Natural killer cell treated with Interleukin-12 subunit alpha and Interleukin-12 subunit beta and Interleukin-15 and Interleukin-18, amount 100 ng/mL, for 72 hours (primary cell): Measurements from ENCODE around the gene ARHGAP23. TPM values are rescaled to one million over a fixed set of nuclear protein-coding genes. Genes with fewer than 3 reads are reported as not detected.

Experiments used
- ATAC-seq, 2 donors: fragments of 150-1000 bp; cut with Tn5 transposase in 1 of 2; sonication (Bioruptor Pico), chemical (Tn5 transposase) in 1 of 2; 2 replicates each; pipeline ENCODE4 v1.10.0; 2021
- DNase-seq: peaks from one replicate; pipeline ENCODE4 v3.0.0; 2022; ENCODE audit warnings: low spot score
- H3K27ac Mint-ChIP-seq, 2 donors: 1 replicate in 1 of 2; 2 replicates in 1 of 2; pipeline ENCODE4 v1.8.0; 2022; ENCODE audit warnings: mixed read lengths in 2 of 2, mild to moderate bottlenecking in 1 of 2, moderate library complexity in 1 of 2
- H3K27me3 Mint-ChIP-seq, 2 donors: 1 replicate in 1 of 2; 2 replicates in 1 of 2; pipeline ENCODE4 v1.8.0; 2022; ENCODE audit warnings: mixed read lengths in 2 of 2
- H3K36me3 Mint-ChIP-seq: one replicate; pipeline ENCODE4 v1.8.0; 2022; ENCODE audit warnings: mixed read lengths
- H3K4me1 Mint-ChIP-seq, 2 donors: 1 replicate in 1 of 2; 2 replicates in 1 of 2; pipeline ENCODE4 v1.8.0; 2022; ENCODE audit warnings: low read depth in 2 of 2, mixed read lengths in 2 of 2, mild to moderate bottlenecking in 1 of 2
- H3K4me3 Mint-ChIP-seq: one replicate; pipeline ENCODE4 v1.8.0; 2022; ENCODE audit warnings: mixed read lengths
- H3K9me3 Mint-ChIP-seq: 2 replicates; pipeline ENCODE4 v1.8.0; 2022; ENCODE audit warnings: mixed read lengths
- total RNA-seq, 2 donors: library from RNA; stranded (reverse); gene quantifications; one replicate each; pipeline ENCODE4 v1.2.3, GENCODE V29; 2022

The ARHGAP23 gene
- total RNA-seq, 2 donors from 2014 or later, result 0.55 to 2.9 TPM

DNA sequence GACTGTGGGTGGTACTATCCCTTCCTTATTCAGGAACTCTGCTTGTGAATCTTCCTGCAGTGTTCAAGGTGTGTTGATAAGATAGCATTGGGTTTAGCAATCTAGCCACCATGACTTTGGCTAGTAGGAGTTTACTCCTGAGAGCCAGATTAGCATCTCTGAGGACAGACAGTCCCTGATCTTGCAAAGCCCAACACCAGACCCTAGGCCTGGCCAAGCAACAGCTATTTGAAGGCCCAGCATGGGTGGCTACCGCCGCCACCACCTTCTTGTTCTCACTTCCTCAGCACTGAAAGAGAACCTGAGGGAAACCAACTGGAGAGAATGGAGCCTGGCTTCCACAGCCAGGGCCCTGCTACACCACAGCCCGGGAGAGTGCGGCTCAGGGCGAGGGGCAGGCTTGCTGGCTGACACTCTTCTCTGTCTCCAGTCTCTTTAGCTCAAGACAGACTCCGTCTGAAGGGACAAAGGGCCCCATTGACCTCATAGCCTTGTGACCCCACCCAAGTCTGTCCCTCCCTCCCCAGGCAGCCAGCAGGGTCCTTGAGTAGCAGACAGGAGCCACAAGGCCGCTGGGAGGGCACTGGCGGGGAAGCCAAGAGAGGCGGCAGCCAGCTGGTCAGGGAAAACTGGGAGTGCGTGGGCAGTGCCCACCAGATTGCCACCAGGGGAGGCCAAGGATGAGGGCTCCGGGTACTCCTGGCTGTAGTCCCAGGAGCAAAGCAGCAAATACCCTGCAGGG, 10.9 kb upstream of the ARHGAP23 start:
- no peak for DNase-seq
- Mint-ChIP-seq H3K4me1 (peaks cover 0 to 3% of the 10 kb centered on the region in 2 donors), H3K27me3 (peaks cover 9 to 19% of the 10 kb centered on the region in 2 donors), H3K4me3 (no peak overlapping the region), H3K9me3 (no peaks in the 10 kb centered on the region), H3K36me3 (no peaks in the 10 kb centered on the region), H3K27ac (no peak overlapping the region)
- ATAC-seq, result no peak

DNA sequence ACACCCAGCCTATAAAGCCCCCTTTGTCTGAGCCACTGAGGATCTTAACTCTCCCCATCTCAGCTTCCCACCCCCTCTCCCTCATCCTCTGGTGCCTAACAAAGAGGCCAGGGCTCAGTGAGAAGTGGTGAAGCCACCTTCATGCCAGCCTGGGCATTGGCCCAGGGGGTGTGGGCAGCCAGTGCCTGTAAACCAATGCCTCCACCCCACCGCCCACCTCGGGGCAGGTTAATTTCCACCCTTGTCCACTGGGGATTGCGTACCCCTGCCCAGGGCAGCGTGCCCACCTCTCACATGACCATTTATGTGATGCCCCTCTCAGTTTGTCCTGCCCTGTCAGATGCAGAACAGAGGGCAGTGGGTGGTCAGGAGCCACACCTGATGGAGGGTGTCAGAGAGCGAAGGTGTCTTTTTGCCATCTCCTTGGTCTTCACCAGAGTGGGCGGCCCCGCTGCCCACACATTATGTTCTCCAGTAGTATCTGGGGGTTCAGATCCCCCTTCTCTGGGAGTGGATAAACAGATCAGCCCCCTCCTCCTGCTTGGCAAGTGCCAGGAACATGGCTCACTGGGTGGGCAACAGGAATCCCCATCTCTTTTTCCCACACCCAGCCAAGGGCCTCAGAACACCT, 10.1 kb upstream of the ARHGAP23 start:
- Mint-ChIP-seq H3K4me1 (peaks cover 0 to 3% of the 10 kb centered on the region in 2 donors), H3K27ac (no peak overlapping the region), H3K9me3 (no peaks in the 10 kb centered on the region), H3K36me3 (no peaks in the 10 kb centered on the region), H3K4me3 (no peak overlapping the region), H3K27me3 (peaks cover 14 to 21% of the 10 kb centered on the region in 2 donors)
- DNase-seq, result no peak
- ATAC-seq, result no peak

DNA sequence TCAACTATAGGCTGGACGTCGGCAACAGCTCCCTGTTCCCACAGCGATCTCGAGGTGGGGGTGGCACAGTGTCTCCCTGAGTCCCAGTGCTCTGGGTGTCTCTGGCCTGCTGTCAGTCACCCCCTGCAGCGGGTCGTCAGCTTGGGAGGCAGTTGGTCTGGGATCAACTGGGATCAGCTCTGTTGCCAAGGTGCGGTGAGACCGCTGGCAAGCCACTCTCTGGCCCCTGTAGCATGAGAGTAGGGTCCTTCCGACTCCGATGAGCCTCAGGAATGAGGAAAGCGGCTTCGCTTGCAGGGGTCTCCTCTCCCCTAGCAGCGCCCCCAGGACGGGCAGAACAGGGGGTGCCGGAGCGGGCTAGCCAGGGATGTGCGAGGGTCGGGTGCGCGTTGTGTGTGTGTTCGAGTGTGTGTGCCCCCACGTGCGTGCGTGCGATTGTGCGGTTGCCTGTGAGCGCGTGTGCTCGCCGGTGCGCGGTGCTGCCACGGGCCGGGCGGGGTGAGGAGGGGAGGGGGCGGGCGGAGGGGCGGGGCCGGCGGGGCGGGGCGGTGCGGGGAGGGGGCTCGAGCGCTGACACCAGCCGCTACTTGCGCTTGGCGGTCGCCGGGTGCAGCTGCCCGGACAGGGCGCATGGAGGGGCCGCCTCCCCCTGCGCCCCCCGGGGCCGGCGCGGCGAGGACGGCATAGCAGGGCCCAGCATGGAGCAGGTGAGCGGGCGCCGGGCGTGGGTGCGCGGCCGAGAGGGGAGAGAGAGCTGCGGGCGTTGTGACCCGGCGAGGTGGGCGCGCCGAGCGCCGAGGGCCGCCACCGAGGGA, 9.4 kb upstream of the ARHGAP23 start:
- peaks cover 19 to 24% of the 10 kb centered on the region in 2 donors for H3K27me3 Mint-ChIP-seq
- DNase-seq (no peak), ATAC-seq (no peak)
- H3K9me3 Mint-ChIP-seq, result no peaks in the 10 kb centered on the region
- no peak overlapping the region for H3K27ac Mint-ChIP-seq
- H3K4me3 Mint-ChIP-seq, result no peak overlapping the region
- H3K4me1 Mint-ChIP-seq, result peaks cover 0 to 3% of the 10 kb centered on the region in 2 donors
- H3K36me3 Mint-ChIP-seq, result no peaks in the 10 kb centered on the region

DNA sequence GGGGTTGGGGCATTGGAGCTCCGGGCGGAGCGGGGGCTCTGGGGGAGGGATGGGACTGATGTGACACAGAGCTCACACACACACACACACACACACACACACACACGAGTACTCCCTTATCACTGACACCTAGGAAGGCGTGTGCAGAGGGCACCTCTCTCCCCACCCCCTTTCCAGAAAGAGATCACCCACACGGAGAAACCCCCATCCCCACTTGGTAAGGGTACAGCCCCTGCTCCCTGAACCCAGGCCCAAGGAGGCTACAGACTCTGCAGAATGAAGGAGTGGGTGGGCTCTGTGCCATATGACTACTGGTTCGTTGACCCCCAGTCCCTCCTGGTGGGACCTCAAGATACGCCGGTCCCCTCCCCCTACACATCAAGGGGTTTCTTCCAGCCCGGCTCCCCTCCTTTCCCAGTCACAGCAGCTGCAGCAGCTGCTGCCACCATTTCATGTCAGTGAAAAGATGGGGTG, 8.7 kb upstream of the ARHGAP23 start:
- ATAC-seq (no peak), DNase-seq (no peak)
- no peaks in the 10 kb centered on the region for H3K9me3 Mint-ChIP-seq
- peaks cover 0 to 3% of the 10 kb centered on the region in 2 donors for H3K4me1 Mint-ChIP-seq
- H3K27ac Mint-ChIP-seq, result no peak overlapping the region
- H3K4me3 Mint-ChIP-seq, result no peak overlapping the region
- peaks cover 23 to 29% of the 10 kb centered on the region in 2 donors for H3K27me3 Mint-ChIP-seq
- H3K36me3 Mint-ChIP-seq, result no peaks in the 10 kb centered on the region

DNA sequence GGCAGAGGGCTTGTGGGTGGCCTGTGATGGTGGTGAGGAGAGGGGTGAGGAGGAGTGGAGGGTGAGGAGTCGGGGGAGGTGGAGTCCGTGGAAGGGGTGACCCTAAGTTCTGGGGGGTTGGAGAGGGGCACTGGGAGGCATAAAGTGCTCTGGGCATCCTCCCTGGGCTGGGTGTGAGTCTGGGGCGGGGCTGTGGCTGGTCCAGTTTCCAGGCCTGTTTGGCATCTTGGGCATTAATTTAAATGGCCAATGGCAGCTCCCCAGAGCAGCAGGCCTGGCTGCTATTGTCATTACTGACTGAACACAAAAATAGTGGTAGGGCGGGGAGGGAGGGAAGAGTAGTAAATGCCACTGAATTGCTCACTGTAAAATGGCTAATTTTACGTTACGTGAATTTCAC, 7.7 kb upstream of the ARHGAP23 start:
- no peak for ATAC-seq
- Mint-ChIP-seq H3K27ac (no peak overlapping the region), H3K27me3 (peaks cover 33 to 37% of the 10 kb centered on the region in 2 donors), H3K9me3 (no peaks in the 10 kb centered on the region), H3K36me3 (no peaks in the 10 kb centered on the region), H3K4me3 (no peak overlapping the region), H3K4me1 (peaks cover 0 to 8% of the 10 kb centered on the region in 2 donors)
- DNase-seq, result no peak

DNA sequence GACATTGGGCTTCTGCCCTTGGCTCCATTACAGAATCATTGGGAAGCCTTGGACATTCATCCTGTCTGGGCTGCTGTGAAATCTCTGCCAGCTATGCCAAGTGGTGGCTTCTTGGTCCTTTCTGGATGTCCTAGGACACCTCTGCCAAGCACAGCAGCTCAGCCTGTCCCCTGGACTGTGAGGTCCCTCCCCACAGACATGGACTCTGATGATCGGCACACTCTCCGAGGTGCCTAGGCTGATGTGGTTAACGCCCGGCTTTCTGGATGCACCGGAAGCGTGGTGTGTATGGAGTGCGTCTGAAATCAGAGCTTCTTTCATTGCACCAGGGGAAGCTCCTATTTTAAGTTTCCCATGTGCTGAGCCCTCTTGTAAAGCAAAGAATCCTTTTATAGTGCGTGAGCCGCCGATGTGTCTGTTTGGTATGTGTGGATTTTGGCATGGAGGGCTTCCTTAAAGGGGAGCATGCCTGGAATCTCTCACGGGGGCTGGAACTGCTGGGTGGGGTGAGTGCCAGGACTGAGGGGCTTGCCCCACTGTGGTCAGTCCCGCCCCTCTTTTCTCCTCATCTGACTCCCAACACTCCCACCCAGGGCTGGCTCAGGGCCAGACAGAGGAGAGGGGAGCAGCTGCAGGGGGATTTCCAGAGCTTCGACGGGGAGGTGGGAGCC, 7.0 kb upstream of the ARHGAP23 start:
- Mint-ChIP-seq H3K27me3 (peaks cover 36 to 38% of the 10 kb centered on the region in 2 donors), H3K4me3 (no peak overlapping the region), H3K9me3 (no peaks in the 10 kb centered on the region), H3K4me1 (peaks cover 0 to 9% of the 10 kb centered on the region in 2 donors), H3K27ac (no peak overlapping the region), H3K36me3 (no peaks in the 10 kb centered on the region)
- ATAC-seq, result no peak
- no peak for DNase-seq

DNA sequence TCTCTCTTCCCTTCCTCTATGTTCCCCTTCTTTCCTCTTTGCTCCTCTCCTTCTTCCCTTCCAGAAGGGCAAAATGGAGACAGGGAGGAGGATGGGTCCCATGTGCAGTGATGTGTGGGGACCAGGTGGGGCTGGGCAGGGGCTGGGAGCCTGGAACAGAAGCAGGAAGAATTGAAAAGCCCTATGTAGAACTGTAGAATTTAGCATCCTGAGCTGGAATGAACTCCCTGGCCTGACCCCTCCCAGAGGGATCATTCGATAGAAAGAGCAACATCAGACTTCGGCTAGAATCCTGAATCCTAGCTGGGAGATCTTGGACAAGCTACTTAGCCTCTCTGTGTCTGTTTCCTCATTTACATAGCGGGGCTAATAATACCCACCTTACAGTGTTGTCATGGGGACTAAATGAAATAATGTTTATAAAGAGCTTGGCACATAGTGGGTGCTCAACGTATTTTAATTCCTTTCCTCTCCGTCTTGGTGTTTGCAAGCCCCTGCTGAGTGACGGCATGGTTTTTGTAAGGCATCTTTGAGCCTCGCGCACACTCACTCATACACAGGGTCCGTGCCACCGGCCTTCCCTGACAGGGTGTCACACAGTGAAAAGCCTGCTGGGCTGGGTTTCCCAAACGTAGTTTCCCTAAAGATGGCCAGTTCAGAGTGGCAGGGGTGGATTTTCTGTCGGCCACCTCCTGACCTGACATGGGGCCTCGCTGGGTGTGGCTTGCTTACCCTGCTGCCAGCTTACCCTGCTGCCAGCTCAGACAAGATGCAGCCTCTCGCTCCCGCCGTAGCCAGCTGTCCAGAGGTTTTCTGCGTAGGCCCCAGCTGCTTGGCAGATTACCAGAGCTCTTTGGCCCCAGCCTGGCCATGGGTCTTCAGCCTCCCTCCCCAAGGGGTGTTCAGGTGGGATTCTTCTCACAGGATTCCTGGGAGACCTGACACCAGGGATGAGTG, 6.1 kb upstream of the ARHGAP23 start:
- Mint-ChIP-seq H3K9me3 (no peaks in the 10 kb centered on the region), H3K4me3 (no peak overlapping the region), H3K36me3 (no peaks in the 10 kb centered on the region), H3K27ac (no peak overlapping the region), H3K27me3 (peaks cover 34 to 39% of the 10 kb centered on the region in 2 donors), H3K4me1 (peaks cover 0 to 13% of the 10 kb centered on the region in 2 donors)
- DNase-seq (no peak), ATAC-seq (no peak)

DNA sequence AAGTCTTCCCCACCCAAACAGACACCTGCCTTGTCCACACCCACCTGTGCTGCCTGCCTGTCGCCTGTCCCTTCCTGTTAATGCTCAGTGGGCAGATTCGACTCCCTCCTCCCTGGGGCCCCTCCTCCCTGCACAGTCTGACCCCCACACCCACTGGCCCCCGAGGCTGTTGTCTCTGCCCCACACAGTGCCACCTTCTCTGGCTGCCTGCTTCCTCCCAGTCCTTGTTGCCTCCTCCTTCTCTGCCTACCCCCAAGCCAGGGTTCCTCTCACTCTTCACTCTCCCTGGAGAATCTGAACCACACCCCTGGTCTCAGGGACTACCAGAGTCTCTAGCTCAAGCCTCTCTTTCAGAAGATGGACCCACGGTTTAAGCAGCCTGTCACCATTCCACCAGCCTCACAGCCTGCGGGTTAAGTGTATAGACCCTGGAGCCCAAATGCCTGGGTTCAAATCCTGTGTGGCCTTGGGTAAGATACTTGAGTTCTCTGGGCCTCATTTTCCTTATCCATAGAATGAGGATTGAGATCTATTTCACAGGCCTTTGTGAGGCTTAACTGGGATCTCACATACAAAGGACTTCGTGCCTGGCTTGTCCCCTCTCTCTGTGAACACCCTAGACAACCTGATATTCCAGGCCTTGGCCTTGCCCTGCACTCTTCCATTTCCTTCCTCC, 3.8 kb upstream of the ARHGAP23 start:
- H3K27ac Mint-ChIP-seq, result no peak overlapping the region
- DNase-seq (no peak), ATAC-seq (no peak)
- peaks cover 31 to 32% of the 10 kb centered on the region in 2 donors for H3K27me3 Mint-ChIP-seq
- H3K36me3 Mint-ChIP-seq, result no peaks in the 10 kb centered on the region
- H3K4me3 Mint-ChIP-seq, result no peak overlapping the region
- no peaks in the 10 kb centered on the region for H3K9me3 Mint-ChIP-seq
- peaks cover 8 to 18% of the 10 kb centered on the region in 2 donors for H3K4me1 Mint-ChIP-seq

DNA sequence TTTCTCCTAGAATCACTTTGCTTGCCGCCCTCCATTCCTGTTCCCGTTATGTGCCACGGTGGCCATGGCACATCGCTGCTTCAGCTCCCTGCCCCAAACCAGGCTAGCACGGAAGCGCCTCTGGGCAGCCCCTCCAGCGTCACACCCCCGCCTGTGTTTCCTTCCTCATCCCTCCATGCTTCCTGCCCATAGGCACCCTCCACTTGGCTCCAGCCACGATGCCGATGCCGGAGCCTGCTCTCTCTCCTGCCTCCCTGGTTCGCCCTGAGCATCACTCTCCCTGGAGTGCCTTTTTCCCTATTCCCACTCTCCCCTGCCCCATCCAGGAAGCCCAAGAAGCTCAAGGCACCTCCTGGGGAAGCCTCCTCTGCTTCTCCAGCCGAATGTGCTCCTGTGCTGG, 3.2 kb upstream of the ARHGAP23 start:
- no peak for ATAC-seq
- H3K4me1 Mint-ChIP-seq, result peaks cover 8 to 24% of the 10 kb centered on the region in 2 donors
- peaks cover 26 to 32% of the 10 kb centered on the region in 2 donors for H3K27me3 Mint-ChIP-seq
- no peak overlapping the region for H3K27ac Mint-ChIP-seq
- no peaks in the 10 kb centered on the region for H3K9me3 Mint-ChIP-seq
- no peak for DNase-seq
- no peak overlapping the region for H3K4me3 Mint-ChIP-seq
- no peaks in the 10 kb centered on the region for H3K36me3 Mint-ChIP-seq

DNA sequence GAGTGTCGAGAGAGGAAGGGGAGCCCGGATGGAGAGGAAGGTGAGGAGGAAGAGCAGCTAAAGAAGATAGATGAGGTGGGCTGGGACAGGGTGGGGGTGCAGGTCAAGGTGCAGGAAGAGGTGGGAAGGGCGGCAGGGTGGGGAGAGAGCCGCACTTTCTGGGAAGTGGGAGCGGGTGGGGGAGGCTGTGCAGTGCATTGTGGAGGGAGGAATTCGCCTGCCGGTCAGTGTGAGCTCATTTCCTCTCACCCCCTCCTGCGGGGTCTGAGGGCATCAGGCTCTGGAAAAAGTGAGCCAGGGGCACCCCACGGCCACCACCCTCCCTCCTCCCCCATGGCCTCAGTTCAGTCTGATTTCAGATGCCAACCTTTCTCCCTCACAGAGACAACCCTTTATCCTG, 2.5 kb upstream of the ARHGAP23 start:
- Mint-ChIP-seq H3K4me3 (no peak overlapping the region), H3K27me3 (peaks cover 25 to 32% of the 10 kb centered on the region in 2 donors), H3K4me1 (peaks cover 8 to 28% of the 10 kb centered on the region in 2 donors), H3K9me3 (no peaks in the 10 kb centered on the region), H3K36me3 (no peaks in the 10 kb centered on the region), H3K27ac (no peak overlapping the region)
- DNase-seq, result no peak
- no peak for ATAC-seq

DNA sequence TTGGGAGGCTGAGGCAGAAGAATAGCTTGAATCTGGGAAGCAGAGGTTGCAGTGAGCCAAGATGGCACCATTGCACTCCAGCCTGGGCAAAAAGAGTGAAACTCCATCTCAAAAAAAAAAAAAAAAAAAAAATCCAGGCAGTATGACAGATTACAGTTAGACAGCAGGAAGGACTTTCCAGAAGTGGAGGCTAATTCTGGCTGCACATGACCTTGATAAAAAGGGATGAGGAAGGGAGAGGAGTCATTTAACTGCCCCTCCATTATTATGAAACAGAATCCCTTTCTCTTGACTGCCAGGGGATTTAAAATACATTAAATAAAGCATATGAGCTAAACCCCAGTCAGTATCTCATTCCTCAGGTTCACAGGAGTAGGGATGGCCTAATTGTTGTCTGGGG, 1.8 kb upstream of the ARHGAP23 start:
- Mint-ChIP-seq H3K36me3 (no peaks in the 10 kb centered on the region), H3K27ac (no peak overlapping the region), H3K4me3 (no peak overlapping the region), H3K27me3 (peaks cover 25 to 32% of the 10 kb centered on the region in 2 donors), H3K9me3 (no peaks in the 10 kb centered on the region), H3K4me1 (peaks cover 8 to 28% of the 10 kb centered on the region in 2 donors)
- DNase-seq, result no peak
- ATAC-seq, result no peak
